Right hindlimb (tissue), 1 donor: ENCODE data around the gene CST9.
A peak's percentile ranks its signal among the peaks of the same experiment; 100 is the strongest.
"Not testable (repeated sequence)": the region's sequence is repeated elsewhere in the genome, so short reads cannot be mapped to it uniquely, and the experiment has no call there.

Experiments used
- DNase-seq: peaks from one replicate; pipeline ENCODE4 v3.0.0-alpha.2; 2018

Gene CST9

GRCh38 chr20:23622401-23622800, 16.7 kb upstream of the CST9 start:
- not testable (repeated sequence) for DNase-seq

- not testable (repeated sequence) for DNase-seq
Observed at GRCh38 chr20:23620670-23621386, 15.1 kb upstream of the CST9 start.

- DNase-seq, result no peak
Observed at GRCh38 chr20:23614163-23614562, 8.4 kb upstream of the CST9 start.

GRCh38 chr20:23613676-23614075, 8.0 kb upstream of the CST9 start:
- DNase-seq, result no peak

- no peak for DNase-seq
Observed at GRCh38 chr20:23612396-23612795, 6.7 kb upstream of the CST9 start.

- no peak for DNase-seq
Observed at GRCh38 chr20:23609486-23610109, 3.9 kb upstream of the CST9 start.

- DNase-seq, result no peak
Observed at GRCh38 chr20:23608251-23608846, 2.6 kb upstream of the CST9 start.

- DNase-seq, result no peak
Observed at GRCh38 chr20:23607497-23608245, 2.0 kb upstream of the CST9 start.

GRCh38 chr20:23606652-23607049, 934 bp upstream of the CST9 start:
- DNase-seq, result peak; percentile 84

- no peak for DNase-seq
Observed at GRCh38 chr20:23604306-23604705, 1.4 kb downstream of the CST9 start.

- DNase-seq, result no peak
Observed at GRCh38 chr20:23603321-23603720, 2.4 kb downstream of the CST9 start.

- no peak for DNase-seq
Observed at GRCh38 chr20:23602699-23603098, 3.0 kb downstream of the CST9 start.

GRCh38 chr20:23602241-23602640, 3.5 kb downstream of the CST9 start:
- DNase-seq, result no peak

- no peak for DNase-seq
Observed at GRCh38 chr20:23601715-23602114, 4.0 kb downstream of the CST9 start.

GRCh38 chr20:23598481-23598880, 7.2 kb downstream of the CST9 start:
- no peak for DNase-seq

GRCh38 chr20:23596579-23597250, 9.0 kb downstream of the CST9 start:
- DNase-seq, result no peak

GRCh38 chr20:23595941-23596340, 9.8 kb downstream of the CST9 start:
- DNase-seq, result no peak

- no peak for DNase-seq
Observed at GRCh38 chr20:23588434-23589403, 17.0 kb downstream of the CST9 start.

GRCh38 chr20:23587631-23588030, 18.1 kb downstream of the CST9 start:
- no peak for DNase-seq

- DNase-seq, result no peak
Observed at GRCh38 chr20:23586735-23587525, 18.8 kb downstream of the CST9 start.
